Tibial nerve (tissue), 3 donors: ENCODE data around the gene SPRED3.

ENCODE experiments used
- CTCF ChIP-seq, 5 experiments: fragments of 200-600 bp in 3 of 5; fragments of 450-650 bp in 2 of 5; sonication (generic) in 3 of 5; IDR thresholded peaks; one replicate each; pipeline ENCODE4 v1.5.1; 2016 to 2019; ENCODE audit warnings: antibody characterized with exemption in 5 of 5, mild to moderate bottlenecking in 3 of 5, moderate library complexity in 2 of 5
- POLR2A ChIP-seq, 2 donors: fragments of 450-650 bp; IDR thresholded peaks; one replicate each; pipeline ENCODE4 v1.6.1; 2017; ENCODE audit warnings: antibody characterized with exemption in 2 of 2, mild to moderate bottlenecking in 2 of 2, moderate library complexity in 2 of 2

GRCh38 chr19:38394488-38394887 is 6.0 kb downstream of the SPRED3 start:
- TF ChIP-seq CTCF (IDR thresholded peaks at IDR 0.05), result no peak
- no peak for TF ChIP-seq POLR2A (IDR thresholded peaks at IDR 0.05)
